PC-3 (cell line): ENCODE measurements around the gene POLR3C. TPM values are rescaled to one million over a fixed set of nuclear protein-coding genes. Genes with fewer than 3 reads are reported as not detected.
A peak's percentile ranks its signal among the peaks of the same experiment; 100 is the strongest.

Source experiments
- ATAC-seq: fragments of 200-7000 bp; cut with Tn5 transposase; 2 replicates; pipeline ENCODE4 v1.9.1; 2020; ENCODE audit warnings: mild to moderate bottlenecking, moderate library complexity
- BruUV-seq: library from RNA; stranded (reverse); fragments of 400-500 nt; replicated peaks from 2 replicates; lab custom pipeline; 2021; lab: Mats Ljungman, UMichigan
- CTCF ChIA-PET: fragments of 300-600 bp; sonication (Branson Sonifier 250); formaldehyde crosslinking; loops from one replicate; lab custom pipeline; 2022; ENCODE audit warnings: antibody characterized with exemption; lab: Charles Lee
- POLR2A ChIA-PET: fragments of 300-600 bp; sonication (Branson Sonifier 250); formaldehyde crosslinking; loops from one replicate; lab custom pipeline; 2022; ENCODE audit warnings: antibody characterized with exemption; ENCODE audit not compliant: unreplicated experiment; lab: Charles Lee
- DNase-seq: peaks from one replicate; pipeline ENCODE4 v3.0.0-alpha.2; 2015
- H2AFZ ChIP-seq: fragments of 300-600 bp; sonication (generic); 2 replicates; pipeline ENCODE4 v1.6.0; 2016; ENCODE audit warnings: antibody characterized with exemption, low read length
- H3F3A ChIP-seq: fragments of 300-600 bp; sonication (generic); one replicate; pipeline ENCODE4 v1.6.0; 2017; ENCODE audit warnings: antibody characterized with exemption, low read length, control low read depth, mild to moderate bottlenecking; ENCODE audit not compliant: unreplicated experiment
- H3K27ac ChIP-seq: fragments of 300-600 bp; sonication (generic); 2 replicates; pipeline ENCODE4 v1.5.1; 2016; ENCODE audit warnings: mild to moderate bottlenecking, low read length
- H3K27me3 ChIP-seq: fragments of 300-600 bp; sonication (generic); 2 replicates; pipeline ENCODE4 v1.6.1; 2016; ENCODE audit warnings: low read length, mixed read lengths
- H3K36me3 ChIP-seq: fragments of 300-600 bp; sonication (generic); 2 replicates; pipeline ENCODE4 v1.6.1; 2016; ENCODE audit warnings: low read depth, mixed run types, low read length, mixed read lengths
- H3K4me1 ChIP-seq: fragments of 300-600 bp; sonication (generic); 2 replicates; pipeline ENCODE4 v1.5.1; 2016; ENCODE audit warnings: low read length; ENCODE audit not compliant: insufficient read depth
- H3K4me2 ChIP-seq: fragments of 300-600 bp; sonication (generic); 2 replicates; pipeline ENCODE4 v1.6.0; 2016; ENCODE audit warnings: low read length
- H3K4me3 ChIP-seq: fragments of 300-600 bp; sonication (generic); 2 replicates; pipeline ENCODE4 v1.5.1; 2016; ENCODE audit warnings: mild to moderate bottlenecking, low read length, mixed read lengths
- H3K79me2 ChIP-seq: fragments of 300-600 bp; sonication (generic); 2 replicates; pipeline ENCODE4 v1.6.1; 2017; ENCODE audit warnings: low read length, mixed read lengths
- H3K9ac ChIP-seq: fragments of 300-600 bp; sonication (generic); 2 replicates; pipeline ENCODE4 v1.6.0; 2016; ENCODE audit warnings: mild to moderate bottlenecking, low read length
- H3K9me2 ChIP-seq: fragments of 300-600 bp; sonication (generic); replicated peaks from 2 replicates; pipeline ENCODE4 v1.6.1; 2016; ENCODE audit warnings: mixed run types, low read length, mixed read lengths
- H3K9me3 ChIP-seq: fragments of 300-600 bp; sonication (generic); 2 replicates; pipeline ENCODE4 v1.6.1; 2016; ENCODE audit warnings: low read length, mixed read lengths
- H4K20me1 ChIP-seq: fragments of 300-600 bp; sonication (generic); 2 replicates; pipeline ENCODE4 v1.6.1; 2016; ENCODE audit warnings: low read length, mixed read lengths
- CTCF ChIP-seq: fragments of 300-600 bp; sonication (generic); conservative IDR thresholded peaks from 2 replicates; pipeline ENCODE4 v1.5.1; 2017; ENCODE audit warnings: antibody characterized with exemption, low read depth, mild to moderate bottlenecking, low read length
- EZH2 ChIP-seq: fragments of 300-600 bp; sonication (generic); IDR thresholded peaks from one replicate; pipeline ENCODE4 v1.6.1; 2017; ENCODE audit warnings: antibody characterized with exemption, mild to moderate bottlenecking, low read length; ENCODE audit not compliant: unreplicated experiment
- EZH2phosphoT487 ChIP-seq: fragments of 300-600 bp; sonication (generic); IDR thresholded peaks from 2 replicates; pipeline ENCODE4 v1.6.1; 2018; ENCODE audit warnings: mild to moderate bottlenecking, antibody characterized with exemption, low read length, borderline replicate concordance
- intact Hi-C: fragments of 100-400 bp; cut with micrococcal nuclease; formaldehyde crosslinking; loops from 2 replicates; pipeline ENCODE4 v1.9.0; 2023
- total RNA-seq: library from RNA; depleted of rRNA; stranded (reverse); fragments of >200 nt; gene quantifications from 2 replicates; pipeline ENCODE4 v1.2.3, GENCODE V29; 2014

Gene POLR3C
- total RNA-seq, 1 experiment from 2014 or later = 41.5 TPM

GRCh38 chr1:145782272-145783099 is 41.5 kb upstream of the POLR3C start:
- peak; percentile 86 for ATAC-seq
- POLR2A ChIA-PET = interaction anchor here (0.6 to 0.7 kb wide), 2 partner anchors 31 to 42 kb away, joined by 3 to 4 read pairs; no protein-coding TSS in a partner anchor
- Histone ChIP-seq H3K27me3 (no peaks in the 10 kb centered on the region), H3K9me2 (no peaks in the 10 kb centered on the region), H3K27ac (peak overlapping the region; percentile 85), H3K4me3 (no peak overlapping the region), H3K4me2 (peak overlapping the region; percentile 49), H3K79me2 (peaks cover 15% of the 10 kb centered on the region), H3K9me3 (no peaks in the 10 kb centered on the region), H3K36me3 (no peaks in the 10 kb centered on the region; the same call in 1 of the 2 replicates), H3K9ac (peak overlapping the region; percentile 18; the same call in 1 of the 2 replicates), H2AFZ (no peak overlapping the region), H3K4me1 (peaks cover 40% of the 10 kb centered on the region), H4K20me1 (no peaks in the 10 kb centered on the region), H3F3A (peaks cover 3% of the 10 kb centered on the region)
- TF ChIP-seq CTCF (no peak), EZH2 (no peak), EZH2phosphoT487 (no peak)
- intact Hi-C loops = loop anchor here (1.0 kb wide), 2 partner anchors 42 kb away; partner anchors contain the start of genes POLR3C and RNF115
- TSS peak; percentile 73 for BruUV-seq
- CTCF ChIA-PET = interaction anchor here (0.6 to 0.7 kb wide), 2 partner anchors 22 to 41 kb away, joined by 3 read pairs; partner anchors contain the start of genes POLR3C and RNF115
- DNase-seq = peak; percentile 97

GRCh38 chr1:145784409-145784808 is 39.6 kb upstream of the POLR3C start:
- peaks cover 40% of the 10 kb centered on the region for H3K4me1 ChIP-seq
- peaks cover 15% of the 10 kb centered on the region for H3K79me2 ChIP-seq
- TF ChIP-seq CTCF (no peak), EZH2 (no peak), EZH2phosphoT487 (no peak)
- ATAC-seq (no peak), DNase-seq (no peak)
- H3K27me3 ChIP-seq = no peaks in the 10 kb centered on the region
- no peaks in the 10 kb centered on the region for H3K9me3 ChIP-seq
- H3K9me2 ChIP-seq = no peaks in the 10 kb centered on the region
- H3K4me2 ChIP-seq = no peak overlapping the region
- H4K20me1 ChIP-seq = no peaks in the 10 kb centered on the region
- no peak overlapping the region for H3K27ac ChIP-seq
- no TSS peak for BruUV-seq
- no peak overlapping the region for H3K4me3 ChIP-seq
- peaks cover 3% of the 10 kb centered on the region for H3K36me3 ChIP-seq
- ChIA-PET CTCF (no interaction called here), POLR2A (no interaction called here)
- H3K9ac ChIP-seq = no peak overlapping the region
- H2AFZ ChIP-seq = no peak overlapping the region
- intact Hi-C loops = no loop called here
- H3F3A ChIP-seq = peaks cover 3% of the 10 kb centered on the region
